ENCODE results near the gene BIRC2.

BIRC2 gene

GRCh38 chr11:102420547-102420946 lies 73.5 kb downstream of the BIRC2 start:
- TF ChIP-seq FOXP2 (optimal IDR thresholded peaks at IDR 0.05; ENCODE audit: borderline replicate concordance, extremely low read depth, extremely low read length, insufficient read depth): no peak
- TF ChIP-seq SIN3A (IDR thresholded peaks at IDR 0.05; ENCODE audit: borderline replicate concordance, insufficient read depth, low read length): no peak
- no peak for TF ChIP-seq POLR2AphosphoS5 (IDR thresholded peaks at IDR 0.05; ENCODE audit: low read depth, low read length)
- TF ChIP-seq TAF1 (IDR thresholded peaks at IDR 0.05; ENCODE audit: borderline replicate concordance, insufficient read depth, low read length): no peak
- no peak for TF ChIP-seq REST (IDR thresholded peaks at IDR 0.05; ENCODE audit: insufficient read depth in 1 of 2, low read depth in 2 of 2, low read length in 2 of 2)

DNA sequence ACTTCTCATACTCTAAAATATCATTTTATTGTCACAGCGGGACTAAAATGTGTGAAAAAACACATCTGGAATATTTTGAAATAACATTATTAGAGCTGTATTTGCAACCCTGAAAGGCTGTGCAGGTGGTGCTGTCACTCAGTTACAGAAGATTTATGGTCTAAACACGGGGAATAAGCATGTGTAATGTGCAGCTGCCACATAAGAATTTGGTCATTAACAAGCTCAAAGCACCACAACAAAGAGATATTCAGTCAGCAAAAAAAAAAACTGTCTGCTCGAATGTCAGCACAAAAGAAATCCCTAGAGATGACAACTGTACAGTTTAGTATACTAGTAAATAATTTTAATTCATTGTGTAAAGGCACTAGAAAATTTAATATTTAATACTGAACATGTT lies 74.2 kb downstream of the BIRC2 start:
- TF ChIP-seq TAF1 (IDR thresholded peaks at IDR 0.05; ENCODE audit: borderline replicate concordance, insufficient read depth, low read length): no peak
- TF ChIP-seq FOXP2 (optimal IDR thresholded peaks at IDR 0.05; ENCODE audit: borderline replicate concordance, extremely low read depth, extremely low read length, insufficient read depth): no peak
- no peak for TF ChIP-seq POLR2AphosphoS5 (IDR thresholded peaks at IDR 0.05; ENCODE audit: low read depth, low read length)
- TF ChIP-seq REST (IDR thresholded peaks at IDR 0.05; ENCODE audit: insufficient read depth in 1 of 2, low read depth in 2 of 2, low read length in 2 of 2): no peak
- no peak for TF ChIP-seq SIN3A (IDR thresholded peaks at IDR 0.05; ENCODE audit: borderline replicate concordance, insufficient read depth, low read length)

DNA sequence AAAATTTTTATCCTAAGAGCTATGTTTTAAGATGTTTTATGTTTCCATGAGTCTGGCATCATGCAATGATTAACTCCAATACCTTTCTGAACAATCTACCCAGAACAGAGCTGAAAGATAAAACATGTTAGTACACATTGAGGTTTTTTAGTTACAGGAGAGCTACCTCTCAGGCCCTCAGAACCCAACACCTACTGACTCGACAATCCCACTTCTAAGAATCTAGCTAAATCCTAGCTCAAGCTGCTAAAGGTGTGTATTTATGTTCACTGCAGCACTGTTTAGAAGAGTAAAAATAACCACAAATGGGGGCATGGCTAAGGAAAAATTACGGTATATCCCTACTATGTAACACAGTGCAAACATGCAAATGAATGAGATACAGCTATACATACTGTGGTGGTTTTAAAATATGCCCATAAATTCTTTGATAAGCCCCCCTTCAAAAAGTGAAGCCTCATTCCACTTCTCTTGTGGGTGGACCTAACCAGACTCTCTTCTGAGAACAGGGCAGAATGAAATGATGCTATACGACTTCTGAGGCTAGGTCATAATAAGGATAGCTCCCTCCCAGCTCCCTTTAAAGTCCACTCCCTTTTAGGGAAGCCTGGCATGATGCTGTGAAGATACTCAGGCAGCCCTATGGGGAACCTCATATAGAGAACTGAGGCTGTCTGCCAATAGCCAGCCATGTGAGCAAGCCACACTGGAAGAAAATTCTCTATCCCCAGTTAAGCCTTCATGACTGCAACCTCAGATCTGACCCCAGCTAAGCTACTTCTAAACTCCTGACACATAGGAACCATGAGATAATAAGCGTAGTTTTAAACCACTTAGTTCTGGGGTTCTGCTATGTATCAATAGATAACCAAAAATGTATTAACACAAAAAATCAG lies 76.1 kb downstream of the BIRC2 start:
- TF ChIP-seq REST (IDR thresholded peaks at IDR 0.05; ENCODE audit: insufficient read depth in 1 of 2, low read depth in 2 of 2, low read length in 2 of 2) (no peak), SIN3A (IDR thresholded peaks at IDR 0.05; ENCODE audit: borderline replicate concordance, insufficient read depth, low read length) (no peak), POLR2AphosphoS5 (IDR thresholded peaks at IDR 0.05; ENCODE audit: low read depth, low read length) (no peak), FOXP2 (optimal IDR thresholded peaks at IDR 0.05; ENCODE audit: borderline replicate concordance, extremely low read depth, extremely low read length, insufficient read depth) (no peak), TAF1 (IDR thresholded peaks at IDR 0.05; ENCODE audit: borderline replicate concordance, insufficient read depth, low read length) (no peak)

- no peak for TF ChIP-seq FOXP2 (optimal IDR thresholded peaks at IDR 0.05; ENCODE audit: borderline replicate concordance, extremely low read depth, extremely low read length, insufficient read depth)
Measured at GRCh38 chr11:102423936-102424335, 76.9 kb downstream of the BIRC2 start.

GRCh38 chr11:102426000-102426399 lies 79.0 kb downstream of the BIRC2 start:
- TF ChIP-seq FOXP2 (optimal IDR thresholded peaks at IDR 0.05; ENCODE audit: borderline replicate concordance, extremely low read depth, extremely low read length, insufficient read depth) (no peak), TAF1 (IDR thresholded peaks at IDR 0.05; ENCODE audit: borderline replicate concordance, insufficient read depth, low read length) (no peak), SIN3A (IDR thresholded peaks at IDR 0.05; ENCODE audit: borderline replicate concordance, insufficient read depth, low read length) (no peak), REST (IDR thresholded peaks at IDR 0.05; ENCODE audit: insufficient read depth in 1 of 2, low read depth in 2 of 2, low read length in 2 of 2) (no peak), POLR2AphosphoS5 (IDR thresholded peaks at IDR 0.05; ENCODE audit: low read depth, low read length) (no peak)
